GM13977 (cell line): ENCODE data around the gene NFE2L1.
"Not testable (repeated sequence)": the region's sequence is repeated elsewhere in the genome, so short reads cannot be mapped to it uniquely, and the experiment has no call there.

ENCODE experiments used
- DNase-seq: peaks from one replicate; pipeline ENCODE4 v3.0.0; 2012; ENCODE audit warnings: low spot score
- in situ Hi-C: fragments of 300-500 bp; cut with MboI; formaldehyde crosslinking; loops from one replicate; pipeline ENCODE4 v1.12.0; 2022; ENCODE audit warnings: low sequenced_read_pairs, low pct_unique_long_range_greater_than_20kb, mixed read lengths, inconsistent platforms; ENCODE audit not compliant: unreplicated experiment
- TF ChIP-seq, protein P1 (sequence below): IDR thresholded peaks from 2 replicates; pipeline ENCODE4 v1.5.1; 2012; ENCODE audit warnings: mild to moderate bottlenecking, control low read depth; ENCODE audit not compliant: insufficient read depth; ENCODE audit errors: extremely low read depth, missing control alignments

Gene NFE2L1

DNA sequence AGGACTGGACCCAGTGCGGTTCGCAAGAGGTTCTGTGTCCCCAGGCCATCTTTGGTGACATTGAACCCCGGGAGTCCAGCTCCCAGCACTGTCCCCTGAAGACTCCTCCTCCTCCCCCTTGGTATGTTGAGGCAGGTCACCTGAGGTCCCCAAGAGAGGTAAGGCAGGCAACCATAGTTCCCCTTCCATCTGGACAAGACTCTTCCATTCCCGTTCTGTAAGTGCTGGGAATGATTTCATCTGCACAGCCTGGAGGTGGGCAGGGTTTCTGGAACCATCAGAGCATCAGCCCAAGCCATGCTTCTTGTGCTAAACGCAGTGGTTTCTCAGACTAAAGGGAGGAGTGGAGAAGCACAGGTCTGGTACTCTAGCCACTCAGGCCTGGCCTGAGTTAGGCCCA, 35.5 kb upstream of the NFE2L1 start:
- no peak for DNase-seq
- TF ChIP-seq, protein P1, sequence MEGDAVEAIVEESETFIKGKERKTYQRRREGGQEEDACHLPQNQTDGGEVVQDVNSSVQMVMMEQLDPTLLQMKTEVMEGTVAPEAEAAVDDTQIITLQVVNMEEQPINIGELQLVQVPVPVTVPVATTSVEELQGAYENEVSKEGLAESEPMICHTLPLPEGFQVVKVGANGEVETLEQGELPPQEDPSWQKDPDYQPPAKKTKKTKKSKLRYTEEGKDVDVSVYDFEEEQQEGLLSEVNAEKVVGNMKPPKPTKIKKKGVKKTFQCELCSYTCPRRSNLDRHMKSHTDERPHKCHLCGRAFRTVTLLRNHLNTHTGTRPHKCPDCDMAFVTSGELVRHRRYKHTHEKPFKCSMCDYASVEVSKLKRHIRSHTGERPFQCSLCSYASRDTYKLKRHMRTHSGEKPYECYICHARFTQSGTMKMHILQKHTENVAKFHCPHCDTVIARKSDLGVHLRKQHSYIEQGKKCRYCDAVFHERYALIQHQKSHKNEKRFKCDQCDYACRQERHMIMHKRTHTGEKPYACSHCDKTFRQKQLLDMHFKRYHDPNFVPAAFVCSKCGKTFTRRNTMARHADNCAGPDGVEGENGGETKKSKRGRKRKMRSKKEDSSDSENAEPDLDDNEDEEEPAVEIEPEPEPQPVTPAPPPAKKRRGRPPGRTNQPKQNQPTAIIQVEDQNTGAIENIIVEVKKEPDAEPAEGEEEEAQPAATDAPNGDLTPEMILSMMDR, result no peak
- in situ Hi-C loops, result no loop called here

DNA sequence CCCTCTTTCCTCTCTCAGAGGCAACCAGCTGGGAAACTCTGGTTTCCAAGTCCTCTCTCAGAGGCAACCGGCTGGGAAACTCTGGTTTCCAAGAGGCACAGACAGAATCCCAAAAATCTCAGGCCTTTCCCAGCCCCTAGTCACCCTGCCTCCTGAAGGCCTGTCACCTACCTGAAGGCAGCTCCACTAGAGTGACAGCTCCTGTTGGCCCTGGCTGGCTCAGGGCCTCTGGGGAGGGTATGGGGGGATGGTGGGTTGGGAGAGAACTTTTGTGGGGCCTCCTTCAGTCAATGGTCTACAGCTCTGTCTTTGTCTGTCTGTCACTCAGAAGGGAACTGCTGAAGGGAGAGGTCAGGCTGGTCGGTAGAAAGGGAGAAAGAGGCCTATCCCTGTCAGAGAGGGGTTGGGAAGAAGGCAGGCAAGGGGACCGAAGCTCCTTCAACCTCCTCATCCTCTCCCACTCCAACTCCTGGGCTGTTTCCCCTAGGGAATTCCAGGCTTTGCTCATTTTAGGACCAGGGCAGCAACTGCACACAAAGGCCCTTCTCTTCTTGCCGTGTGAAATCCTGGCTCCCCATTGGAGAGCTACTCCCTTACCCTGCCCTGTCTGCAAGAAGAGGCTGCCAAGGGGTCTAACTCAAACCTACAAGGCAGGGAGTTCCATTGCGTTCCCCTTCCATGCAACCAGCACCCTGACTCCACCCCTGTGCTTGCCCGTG, 34.1 kb upstream of the NFE2L1 start:
- in situ Hi-C loops, result no loop called here
- no peak for DNase-seq
- TF ChIP-seq, protein P1, result no peak

DNA sequence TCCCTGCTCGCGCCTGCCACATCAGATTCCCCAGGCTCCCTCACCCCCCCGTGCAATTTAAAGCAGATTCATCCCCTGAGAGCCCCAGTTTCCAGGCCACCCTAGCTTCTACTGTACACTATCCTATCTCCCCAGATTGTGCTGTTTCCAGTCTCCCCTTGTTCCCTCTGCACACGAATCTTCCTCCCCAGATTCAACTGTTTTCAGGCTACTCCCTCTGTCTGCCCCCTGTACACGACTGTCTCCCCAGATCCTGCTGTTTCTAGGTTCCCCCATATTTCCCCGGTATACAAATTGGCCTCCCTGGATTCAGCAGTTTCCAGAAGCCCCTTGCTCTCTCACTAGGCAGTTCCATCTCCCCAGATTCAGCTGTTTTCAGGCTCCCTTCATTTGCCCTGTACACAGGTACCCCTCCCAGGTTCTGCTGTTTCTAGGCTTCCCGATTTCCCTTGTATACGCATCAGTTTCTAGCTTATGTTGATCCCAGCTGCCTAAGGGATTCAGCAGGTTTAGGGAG, 33.5 kb upstream of the NFE2L1 start:
- TF ChIP-seq, protein P1, result no peak
- DNase-seq, result no peak
- in situ Hi-C loops, result loop anchor here (5.0 kb wide), 1 partner anchor 37 kb away; no protein-coding TSS in a partner anchor

DNA sequence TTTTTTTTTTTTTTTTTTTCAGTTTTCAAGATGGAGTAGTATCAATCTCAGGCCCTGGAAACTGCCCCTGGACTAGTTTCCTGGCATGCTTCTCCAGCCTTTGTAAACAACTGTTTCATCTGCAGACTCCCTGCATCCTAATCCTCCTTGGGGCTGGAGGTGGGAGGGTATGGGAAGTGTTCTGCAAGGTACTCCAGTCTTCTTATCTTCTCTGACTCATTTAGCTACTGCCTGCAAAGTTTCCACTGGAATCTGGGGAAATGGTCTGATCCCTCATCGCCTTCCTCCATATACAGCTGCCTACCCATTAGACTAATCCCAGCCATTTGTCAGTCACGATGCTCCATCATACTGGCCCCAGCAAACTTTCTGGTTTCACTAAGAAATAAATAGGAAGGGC, 32.0 kb upstream of the NFE2L1 start:
- TF ChIP-seq, protein P1, result no peak
- no peak for DNase-seq
- in situ Hi-C loops, result loop anchor here (5.0 kb wide), 1 partner anchor 39 kb away; no protein-coding TSS in a partner anchor

DNA sequence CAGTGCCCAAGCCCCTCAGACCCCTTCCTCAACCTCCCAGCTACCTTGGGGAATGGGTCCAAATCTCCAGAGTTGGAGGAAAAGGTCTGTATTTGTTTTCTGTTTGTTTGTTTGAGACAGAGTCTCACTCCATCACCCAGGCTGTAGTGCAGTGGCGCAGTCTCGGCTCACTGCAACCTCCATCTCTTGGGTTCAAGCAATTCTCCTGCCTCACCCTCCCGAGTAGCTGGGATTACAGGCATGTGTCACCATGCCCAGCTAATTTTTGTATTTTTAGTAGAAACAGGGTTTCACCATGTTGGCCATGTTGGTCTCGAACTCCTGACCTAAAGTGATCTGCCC, 30.4 kb upstream of the NFE2L1 start:
- DNase-seq, result not testable (repeated sequence)
- in situ Hi-C loops, result loop anchor here (5.0 kb wide), 1 partner anchor 40 kb away; no protein-coding TSS in a partner anchor

DNA sequence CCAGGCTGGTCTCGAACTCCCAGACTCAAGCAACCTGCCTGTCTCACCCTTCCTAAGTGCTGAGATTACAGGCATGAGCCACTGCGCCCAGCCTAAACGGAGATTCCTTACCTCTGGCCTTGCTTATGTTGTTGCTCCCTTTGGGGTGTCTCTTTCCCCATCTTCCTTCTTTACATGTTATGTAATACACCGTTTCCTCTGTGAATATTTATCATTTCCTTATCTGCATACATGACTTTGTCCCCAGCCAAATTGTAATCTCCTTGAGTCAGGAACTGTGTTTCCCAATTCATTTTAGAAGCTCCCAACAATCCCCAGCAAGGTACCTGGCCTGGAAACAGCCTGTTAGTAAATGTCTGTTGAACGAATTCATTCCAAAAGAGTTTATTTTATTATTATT, 26.2 kb upstream of the NFE2L1 start:
- no peak for DNase-seq
- in situ Hi-C loops, result no loop called here
- TF ChIP-seq, protein P1, result no peak

DNA sequence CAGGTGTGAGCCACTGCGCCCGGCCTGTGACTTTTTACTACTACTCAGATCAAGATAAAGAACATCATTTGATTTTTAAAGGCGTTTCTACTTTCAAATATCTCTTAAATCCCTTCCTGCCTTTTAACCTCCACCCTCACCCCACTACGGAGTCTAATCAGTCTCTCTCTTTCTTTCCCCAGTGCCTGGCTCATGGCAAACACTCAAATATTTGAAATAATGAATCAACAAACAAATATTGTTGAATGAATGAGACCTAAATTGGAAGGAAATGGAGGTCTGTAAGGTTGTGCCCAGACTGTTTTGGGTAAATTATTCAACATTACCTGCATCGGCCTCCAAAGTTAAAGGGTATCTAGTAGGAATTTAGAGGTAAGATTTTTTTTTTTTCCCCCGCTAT, 25.3 kb upstream of the NFE2L1 start:
- no peak for DNase-seq
- TF ChIP-seq, protein P1, result no peak
- in situ Hi-C loops, result no loop called here
